Calu3 (cell line): ENCODE data around the gene WDR54. TPM values are rescaled to one million over a fixed set of nuclear protein-coding genes. Genes with fewer than 3 reads are reported as not detected.
"Not testable (repeated sequence)": the region's sequence is repeated elsewhere in the genome, so short reads cannot be mapped to it uniquely, and the experiment has no call there.

ENCODE experiments used
- BruUV-seq: library from RNA; stranded (reverse); fragments of 400-500 nt; replicated peaks from 2 replicates; lab custom pipeline; 2021; lab: Mats Ljungman, UMichigan
- CTCF ChIA-PET: fragments of 300-600 bp; sonication (Branson Sonifier 250); formaldehyde crosslinking; loops from one replicate; lab custom pipeline; 2022; ENCODE audit warnings: antibody characterized with exemption; lab: Charles Lee
- DNase-seq: peaks from one replicate; pipeline ENCODE4 v3.0.0; 2022
- H3K27ac Mint-ChIP-seq: one replicate; pipeline ENCODE4 v1.8.0; 2022; ENCODE audit warnings: mixed read lengths; ENCODE audit not compliant: unreplicated experiment
- H3K27me3 Mint-ChIP-seq: one replicate; pipeline ENCODE4 v1.8.0; 2022; ENCODE audit warnings: mixed read lengths; ENCODE audit not compliant: unreplicated experiment
- H3K36me3 Mint-ChIP-seq: one replicate; pipeline ENCODE4 v1.8.0; 2022; ENCODE audit warnings: mild to moderate bottlenecking, moderate library complexity, mixed read lengths; ENCODE audit not compliant: insufficient read depth, unreplicated experiment
- H3K4me1 Mint-ChIP-seq: one replicate; pipeline ENCODE4 v1.8.0; 2022; ENCODE audit warnings: mild to moderate bottlenecking, low read depth, mixed read lengths; ENCODE audit not compliant: unreplicated experiment
- H3K4me3 Mint-ChIP-seq: one replicate; pipeline ENCODE4 v1.8.0; 2022; ENCODE audit warnings: mild to moderate bottlenecking, low read depth, moderate library complexity, mixed read lengths; ENCODE audit not compliant: unreplicated experiment
- H3K9me3 Mint-ChIP-seq: one replicate; pipeline ENCODE4 v1.8.0; 2022; ENCODE audit warnings: low read depth, mixed read lengths; ENCODE audit not compliant: unreplicated experiment
- CTCF ChIP-seq: fragments of 200-600 bp; IDR thresholded peaks from one replicate; pipeline ENCODE4 v1.8.0; 2022; ENCODE audit warnings: antibody characterized with exemption; ENCODE audit not compliant: unreplicated experiment
- intact Hi-C: fragments of 100-400 bp; cut with micrococcal nuclease; formaldehyde crosslinking; loops from one replicate; pipeline ENCODE4 v1.10.0; 2022; ENCODE audit not compliant: unreplicated experiment
- total RNA-seq: library from RNA; stranded (reverse); gene quantifications from 2 replicates; pipeline ENCODE4 v1.2.3, GENCODE V29; 2022

WDR54 gene
- total RNA-seq, 1 experiment from 2014 or later = 30.5 TPM

GRCh38 chr2:74441690-74442482, 20.4 kb downstream of the WDR54 start, which contains the start of gene RTKN:
RTKN (minus strand) TSS chr2:74441937; CDS start chr2:74441816, 121 bp downstream.
- BruUV-seq = TSS peak; percentile 65
- Mint-ChIP-seq H3K4me3 (peak within 1 kb of the TSS; percentile 97), H3K27ac (peak within 1 kb of the TSS; percentile 100), H3K4me1 (peaks cover 47% of the 10 kb centered on the region), H3K36me3 (peaks cover 38% of the 10 kb centered on the region), H3K9me3 (no peaks in the 10 kb centered on the region), H3K27me3 (peaks cover 12% of the 10 kb centered on the region)
- peak; percentile 89 for DNase-seq
- TF ChIP-seq CTCF = no peak
- intact Hi-C loops = loop anchor here (1.0 to 2.0 kb wide), 2 partner anchors 13 to 41 kb away; partner anchors contain the start of genes INO80B and TTC31
- CTCF ChIA-PET = interaction anchor here (0.9 to 1.1 kb wide), 5 partner anchors 13 to 42 kb away, joined by 3 to 8 read pairs (median 5); partner anchors contain the start of genes C2orf81, INO80B, WBP1 and WDR54

GRCh38 chr2:74442483-74443297, 21.2 kb downstream of the WDR54 start:
- DNase-seq, BruUV-seq, intact Hi-C loops, H3K9me3 Mint-ChIP-seq: not testable (repeated sequence)
- peak overlapping the region; percentile 97 for H3K4me3 Mint-ChIP-seq
- CTCF ChIA-PET = interaction anchor here (0.9 to 1.1 kb wide), 5 partner anchors 12 to 43 kb away, joined by 3 to 8 read pairs (median 5); partner anchors contain the start of genes C2orf81, INO80B, WBP1 and WDR54
- peaks cover 12% of the 10 kb centered on the region for H3K27me3 Mint-ChIP-seq
- H3K27ac Mint-ChIP-seq = peak overlapping the region; percentile 100
- peaks cover 47% of the 10 kb centered on the region for H3K4me1 Mint-ChIP-seq
- peaks cover 38% of the 10 kb centered on the region for H3K36me3 Mint-ChIP-seq

- Mint-ChIP-seq H3K9me3 (no peaks in the 10 kb centered on the region), H3K36me3 (peaks cover 31% of the 10 kb centered on the region), H3K27ac (peak overlapping the region; percentile 54), H3K4me3 (peak overlapping the region; percentile 43), H3K4me1 (peaks cover 29% of the 10 kb centered on the region), H3K27me3 (peaks cover 12% of the 10 kb centered on the region)
- no TSS peak for BruUV-seq
- TF ChIP-seq CTCF = no peak
- DNase-seq = no peak
- intact Hi-C loops = no loop called here
- CTCF ChIA-PET = interaction anchor here (0.8 kb wide), 1 partner anchor 13 kb away, joined by 3 read pairs; the partner anchor contains the start of gene WBP1
These were observed 23.2 kb downstream of the WDR54 start for GRCh38 chr2:74444498-74445318.

- Mint-ChIP-seq H3K27ac (no peak overlapping the region), H3K4me3 (no peak overlapping the region), H3K36me3 (peaks cover 4% of the 10 kb centered on the region), H3K4me1 (peaks cover 26% of the 10 kb centered on the region), H3K9me3 (no peaks in the 10 kb centered on the region), H3K27me3 (peaks cover 12% of the 10 kb centered on the region)
- DNase-seq = no peak
- BruUV-seq = no TSS peak
- intact Hi-C loops = no loop called here
- no peak for TF ChIP-seq CTCF
- CTCF ChIA-PET = no interaction called here
These were observed 25.9 kb downstream of the WDR54 start for GRCh38 chr2:74447230-74447999.
